Loucy (cell line): ENCODE results near the gene PNMA8B.

Source experiments
- EZH2phosphoT487 ChIP-seq: fragments of 200-600 bp; IDR thresholded peaks from 2 replicates; pipeline ENCODE4 v1.6.1; 2018; ENCODE audit warnings: antibody characterized with exemption, mild to moderate bottlenecking, moderate library complexity, borderline replicate concordance
- TF ChIP-seq, protein P1 (sequence below): fragments of 200-600 bp; sonication (generic); conservative IDR thresholded peaks from 2 replicates; pipeline ENCODE4 v1.5.1; 2014; ENCODE audit warnings: mild to moderate bottlenecking, antibody characterized with exemption, low read length

- TF ChIP-seq, protein P1, sequence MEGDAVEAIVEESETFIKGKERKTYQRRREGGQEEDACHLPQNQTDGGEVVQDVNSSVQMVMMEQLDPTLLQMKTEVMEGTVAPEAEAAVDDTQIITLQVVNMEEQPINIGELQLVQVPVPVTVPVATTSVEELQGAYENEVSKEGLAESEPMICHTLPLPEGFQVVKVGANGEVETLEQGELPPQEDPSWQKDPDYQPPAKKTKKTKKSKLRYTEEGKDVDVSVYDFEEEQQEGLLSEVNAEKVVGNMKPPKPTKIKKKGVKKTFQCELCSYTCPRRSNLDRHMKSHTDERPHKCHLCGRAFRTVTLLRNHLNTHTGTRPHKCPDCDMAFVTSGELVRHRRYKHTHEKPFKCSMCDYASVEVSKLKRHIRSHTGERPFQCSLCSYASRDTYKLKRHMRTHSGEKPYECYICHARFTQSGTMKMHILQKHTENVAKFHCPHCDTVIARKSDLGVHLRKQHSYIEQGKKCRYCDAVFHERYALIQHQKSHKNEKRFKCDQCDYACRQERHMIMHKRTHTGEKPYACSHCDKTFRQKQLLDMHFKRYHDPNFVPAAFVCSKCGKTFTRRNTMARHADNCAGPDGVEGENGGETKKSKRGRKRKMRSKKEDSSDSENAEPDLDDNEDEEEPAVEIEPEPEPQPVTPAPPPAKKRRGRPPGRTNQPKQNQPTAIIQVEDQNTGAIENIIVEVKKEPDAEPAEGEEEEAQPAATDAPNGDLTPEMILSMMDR: no peak
- no peak for TF ChIP-seq EZH2phosphoT487
Measured at GRCh38 chr19:46474211-46474610, 21.5 kb downstream of the PNMA8B start.
